HG03025 (cell line): ENCODE data around the gene TEKT1.
"Not testable (repeated sequence)": the region's sequence is repeated elsewhere in the genome, so short reads cannot be mapped to it uniquely, and the experiment has no call there.

Experiments
- ATAC-seq: cut with Tn5 transposase; IDR thresholded peaks from one replicate; pipeline ENCODE4 v1.9.1; 2021; ENCODE audit warnings: mild to moderate bottlenecking, moderate library complexity; ENCODE audit not compliant: unreplicated experiment, low FRiP score

The TEKT1 gene

GRCh38 chr17:6831661-6832263 is at the start of gene TEKT1:
Gene TEKT1, minus strand, starts transcription at chr17:6831729. Its CDS starts 1,353 bp downstream, at chr17:6830376.
- ATAC-seq: no peak

GRCh38 chr17:6879221-6879975 is 47.9 kb upstream of the TEKT1 start:
- not testable (repeated sequence) for ATAC-seq

- not testable (repeated sequence) for ATAC-seq
These were observed 43.7 kb upstream of the TEKT1 start for GRCh38 chr17:6875276-6875675.

GRCh38 chr17:6872936-6873335 is 41.4 kb upstream of the TEKT1 start:
- ATAC-seq: no peak

GRCh38 chr17:6870841-6871240 is 39.3 kb upstream of the TEKT1 start:
- no peak for ATAC-seq

- ATAC-seq: no peak
These were observed 37.1 kb upstream of the TEKT1 start for GRCh38 chr17:6868582-6868981.

GRCh38 chr17:6867849-6868248 is 36.3 kb upstream of the TEKT1 start:
- no peak for ATAC-seq

GRCh38 chr17:6862825-6863224 is 31.3 kb upstream of the TEKT1 start:
- ATAC-seq: no peak

- ATAC-seq: no peak
These were observed 30.6 kb upstream of the TEKT1 start for GRCh38 chr17:6862122-6862521.

- ATAC-seq: no peak
These were observed 26.4 kb upstream of the TEKT1 start for GRCh38 chr17:6857904-6858303.

GRCh38 chr17:6857336-6857735 is 25.8 kb upstream of the TEKT1 start:
- no peak for ATAC-seq

- ATAC-seq: no peak
These were observed 24.5 kb upstream of the TEKT1 start for GRCh38 chr17:6856051-6856450.

GRCh38 chr17:6853764-6854442 is 22.4 kb upstream of the TEKT1 start:
- ATAC-seq: no peak

- not testable (repeated sequence) for ATAC-seq
These were observed 17.1 kb upstream of the TEKT1 start for GRCh38 chr17:6848545-6849179.

- not testable (repeated sequence) for ATAC-seq
These were observed 14.6 kb upstream of the TEKT1 start for GRCh38 chr17:6846138-6846537.

- ATAC-seq: not testable (repeated sequence)
These were observed 12.9 kb upstream of the TEKT1 start for GRCh38 chr17:6844406-6844805.

- ATAC-seq: no peak
These were observed 11.8 kb upstream of the TEKT1 start for GRCh38 chr17:6843241-6843880.

- ATAC-seq: not testable (repeated sequence)
These were observed 10.2 kb upstream of the TEKT1 start for GRCh38 chr17:6841769-6842168.

GRCh38 chr17:6830383-6830986 is 1.0 kb downstream of the TEKT1 start:
- no peak for ATAC-seq

- no peak for ATAC-seq
These were observed 8.5 kb downstream of the TEKT1 start for GRCh38 chr17:6823011-6823442.
